ENCODE results near the gene NUBP2.

NUBP2 gene

GRCh38 chr16:1760911-1761310 lies 21.8 kb upstream of the NUBP2 start:
- no peak for DNase-seq

GRCh38 chr16:1761751-1762150 lies 21.0 kb upstream of the NUBP2 start:
- DNase-seq = no peak

- DNase-seq = no peak
Measured at GRCh38 chr16:1762196-1762878, 20.4 kb upstream of the NUBP2 start.

- DNase-seq = no peak
Measured at GRCh38 chr16:1762879-1763520, 19.8 kb upstream of the NUBP2 start.

- no peak for DNase-seq
Measured at GRCh38 chr16:1763521-1764511, 18.9 kb upstream of the NUBP2 start.

- no peak for DNase-seq
Measured at GRCh38 chr16:1764971-1765370, 17.8 kb upstream of the NUBP2 start.

GRCh38 chr16:1765826-1766225 lies 16.9 kb upstream of the NUBP2 start:
- DNase-seq = no peak

GRCh38 chr16:1766231-1766630 lies 16.5 kb upstream of the NUBP2 start:
- no peak for DNase-seq

GRCh38 chr16:1766701-1767100 lies 16.1 kb upstream of the NUBP2 start:
- no peak for DNase-seq

- DNase-seq = no peak
Measured at GRCh38 chr16:1767116-1767994, 15.4 kb upstream of the NUBP2 start.

- no peak for DNase-seq
Measured at GRCh38 chr16:1768061-1768766, 14.5 kb upstream of the NUBP2 start.

- no peak for DNase-seq
Measured at GRCh38 chr16:1768767-1769401, 13.9 kb upstream of the NUBP2 start.

GRCh38 chr16:1769402-1770300 lies 13.1 kb upstream of the NUBP2 start:
- DNase-seq = no peak

GRCh38 chr16:1770328-1771187 lies 12.2 kb upstream of the NUBP2 start:
- DNase-seq = peak; percentile 64

- DNase-seq = peak; percentile 75
Measured at GRCh38 chr16:1771188-1771863, 11.4 kb upstream of the NUBP2 start, which contains the start of gene NME3. Gene NME3, minus strand, starts transcription at chr16:1771543. Its CDS starts 9 bp downstream, at chr16:1771534.

GRCh38 chr16:1771864-1772361 lies 10.8 kb upstream of the NUBP2 start:
- no peak for DNase-seq

- DNase-seq = peak; percentile 46
Measured at GRCh38 chr16:1772362-1772907, 10.3 kb upstream of the NUBP2 start, which contains the start of gene EME2. Gene EME2, plus strand, starts transcription at chr16:1772810. Its CDS starts 418 bp downstream, at chr16:1773228.

Data from activated CD8-positive, alpha-beta memory T cell treated with anti-CD3 and anti-CD28 coated beads, Interleukin-2, amount 50 U/mL, for 4 hours (primary cell).